Liver (tissue), 9 donors: ENCODE results near the gene SLC16A5. TPM values are rescaled to one million over a fixed set of nuclear protein-coding genes. Genes with fewer than 3 reads are reported as not detected.

Source experiments
- DNase-seq: peaks from one replicate; pipeline ENCODE4 v3.0.0-alpha.2; 2017; ENCODE audit warnings: low spot score
- H3K27ac ChIP-seq, 2 donors: one replicate each; pipeline ENCODE4 v1.7.0; 2013; ENCODE audit warnings: inconsistent platforms in 2 of 2, low read length in 2 of 2, control low read depth in 1 of 2, low read depth in 1 of 2, mild to moderate bottlenecking in 1 of 2
- H3K27me3 ChIP-seq, 4 donors: one replicate each; pipeline versions ENCODE4 v1.6.1 to v1.7.0; 2013; ENCODE audit warnings: low read length in 3 of 4, inconsistent platforms in 1 of 4, mild to moderate bottlenecking in 1 of 4, moderate library complexity in 1 of 4; ENCODE audit not compliant: control insufficient read depth in 4 of 4, insufficient read depth in 4 of 4
- H3K36me3 ChIP-seq, 4 donors: one replicate each; pipeline versions ENCODE4 v1.6.1 to v1.7.0; 2013; ENCODE audit warnings: low read length in 3 of 4, mild to moderate bottlenecking in 3 of 4, low read depth in 1 of 4, moderate library complexity in 1 of 4; ENCODE audit not compliant: control insufficient read depth in 4 of 4, insufficient read depth in 3 of 4
- H3K4me1 ChIP-seq, 4 donors: one replicate each; pipeline versions ENCODE4 v1.6.1 to v1.7.0; 2013; ENCODE audit warnings: low read length in 3 of 4, mild to moderate bottlenecking in 3 of 4, moderate library complexity in 1 of 4; ENCODE audit not compliant: control insufficient read depth in 4 of 4, insufficient read depth in 4 of 4
- H3K4me3 ChIP-seq, 3 donors: one replicate each; pipeline versions ENCODE4 v1.6.1 to v1.7.0; 2013; ENCODE audit warnings: low read length in 3 of 3, control low read depth in 1 of 3, low read depth in 1 of 3, mild to moderate bottlenecking in 1 of 3
- H3K9ac ChIP-seq, 2 donors: one replicate each; pipeline ENCODE4 v1.7.0; 2013; ENCODE audit warnings: low read length in 2 of 2, mild to moderate bottlenecking in 2 of 2, moderate library complexity in 2 of 2, control low read depth in 1 of 2, low read depth in 1 of 2
- H3K9me3 ChIP-seq, 4 donors: one replicate each; pipeline versions ENCODE4 v1.6.1 to v1.7.0; 2013; ENCODE audit warnings: low read length in 3 of 4; ENCODE audit not compliant: control insufficient read depth in 4 of 4
- FOXA1 ChIP-seq: IDR thresholded peaks from 2 replicates; pipeline ENCODE4 v1.6.1; 2016; ENCODE audit warnings: antibody characterized with exemption
- FOXA2 ChIP-seq: IDR thresholded peaks from 2 replicates; pipeline ENCODE4 v1.6.1; 2016; ENCODE audit warnings: antibody characterized with exemption
- GABPA ChIP-seq, 2 donors: IDR thresholded peaks in 1 of 2; conservative IDR thresholded peaks in 1 of 2; 2 replicates each; pipeline ENCODE4 v1.6.1; 2016; ENCODE audit warnings: antibody characterized with exemption in 2 of 2, mild to moderate bottlenecking in 1 of 2, moderate library complexity in 1 of 2
- HNF4A ChIP-seq, 2 donors: conservative IDR thresholded peaks; 2 replicates each; pipeline ENCODE4 v1.6.1; 2016; ENCODE audit warnings: antibody characterized with exemption in 2 of 2, mild to moderate bottlenecking in 2 of 2
- HNF4G ChIP-seq: IDR thresholded peaks from 2 replicates; pipeline ENCODE4 v1.6.1; 2016; ENCODE audit warnings: antibody characterized with exemption
- JUND ChIP-seq, 2 donors: IDR thresholded peaks; 2 replicates each; pipeline ENCODE4 v1.6.1; 2016; ENCODE audit warnings: antibody characterized with exemption in 2 of 2
- NR2F2 ChIP-seq: IDR thresholded peaks from 2 replicates; pipeline ENCODE4 v1.6.1; 2016; ENCODE audit warnings: antibody characterized with exemption
- RAD21 ChIP-seq, 2 donors: IDR thresholded peaks; 2 replicates each; pipeline ENCODE4 v1.6.1; 2016; ENCODE audit warnings: antibody characterized with exemption in 2 of 2, mild to moderate bottlenecking in 2 of 2
- RXRA ChIP-seq, 2 donors: IDR thresholded peaks; 2 replicates each; pipeline ENCODE4 v1.6.1; 2017 to 2018; ENCODE audit warnings: antibody characterized with exemption in 2 of 2, mild to moderate bottlenecking in 1 of 2
- SP1 ChIP-seq: IDR thresholded peaks from 2 replicates; pipeline ENCODE4 v1.6.1; 2018; ENCODE audit warnings: antibody characterized with exemption, mild to moderate bottlenecking
- TAF1 ChIP-seq: conservative IDR thresholded peaks from 2 replicates; pipeline ENCODE4 v1.6.1; 2016; ENCODE audit warnings: antibody characterized with exemption, mild to moderate bottlenecking
- YY1 ChIP-seq: IDR thresholded peaks from 2 replicates; pipeline ENCODE4 v1.6.1; 2016; ENCODE audit warnings: antibody characterized with exemption, mild to moderate bottlenecking
- ZBTB33 ChIP-seq: IDR thresholded peaks from 2 replicates; pipeline ENCODE4 v1.6.1; 2016; ENCODE audit warnings: antibody characterized with exemption
- WGBS: extraction: QIAGEN DNeasy Blood & Tissue Kit; methylation state at CpG from one replicate; pipeline ENCODE4 v1.1.7; 2013; 5-methylcytosine and 5-hydroxymethylcytosine counted together
- polyA plus RNA-seq, 2 donors: library from polyadenylated mRNA; stranded (reverse) in 1 of 2; unstranded in 1 of 2; fragments of 200-250 nt in 1 of 2; fragments of >200 nt in 1 of 2; fragmentation: Nextera tagmentation in 1 of 2; extraction: Ambion mirVana in 1 of 2; gene quantifications; one replicate each; pipeline versions ENCODE4 v1.2.1 to v1.2.3, GENCODE V29; 2013 to 2015
- total RNA-seq, 2 donors: library from RNA; depleted of rRNA; stranded (reverse); fragments of >200 nt; gene quantifications; one replicate each; pipeline ENCODE4 v1.2.3, GENCODE V29; 2014
- TF ChIP-seq, protein P1 (sequence below): IDR thresholded peaks from 2 replicates; pipeline ENCODE4 v1.6.1; 2016; ENCODE audit warnings: antibody characterized with exemption
- TF ChIP-seq, protein P2 (sequence below): fragments of 150-350 bp; IDR thresholded peaks from 2 replicates; pipeline ENCODE4 v1.5.1; 2017; ENCODE audit warnings: improper control_type of control experiment, low read depth, low read length; ENCODE audit not compliant: missing input control
- TF ChIP-seq, protein P3 (sequence below): IDR thresholded peaks from 2 replicates; pipeline ENCODE4 v1.6.1; 2016; ENCODE audit warnings: antibody characterized with exemption
- TF ChIP-seq, protein P4 (sequence below): IDR thresholded peaks from 2 replicates; pipeline ENCODE4 v1.6.1; 2016; ENCODE audit warnings: antibody characterized with exemption, mild to moderate bottlenecking
- donor health status: healthy.
- donor health status: healthy.
- donor health status: healthy.
- donor health status: healthy.
- donor health status: healthy.

Gene SLC16A5
- total and polyA plus RNA-seq, 4 donors: 1.0 to 4.5 (median 2.6) TPM

GRCh38 chr17:75086496-75087181, 1.1 kb upstream of the SLC16A5 start:
- Histone ChIP-seq H3K9me3 (no peaks in the 10 kb centered on the region), H3K9ac (no peak overlapping the region), H3K27ac (peak overlapping the region; percentile 30 to 65), H3K36me3 (no peaks in the 10 kb centered on the region), H3K4me1 (peaks cover 29 to 53% (median 38%) of the 10 kb centered on the region in 4 donors), H3K27me3 (no peaks in the 10 kb centered on the region), H3K4me3 (no peak overlapping the region)
- no peak for DNase-seq
- TF ChIP-seq NR2F2 (peak; percentile 63), RXRA (IDR thresholded peaks at IDR 0.05) (peak; percentile 84 to 88), TAF1 (no peak), HNF4G (peak; percentile 36), GABPA (IDR thresholded peaks at IDR 0.05 in 1 of 2, conservative IDR thresholded peaks at IDR 0.05 in 1 of 2) (no peak), JUND (IDR thresholded peaks at IDR 0.05) (peak; percentile 12 to 54), YY1 (peak; percentile 53), HNF4A (conservative IDR thresholded peaks at IDR 0.05) (peak; percentile 77 to 85), RAD21 (IDR thresholded peaks at IDR 0.05) (peak in 1 of 2 donors; percentile 9), FOXA2 (no peak), SP1 (peak; percentile 74), ZBTB33 (no peak)
- TF ChIP-seq, protein P1, sequence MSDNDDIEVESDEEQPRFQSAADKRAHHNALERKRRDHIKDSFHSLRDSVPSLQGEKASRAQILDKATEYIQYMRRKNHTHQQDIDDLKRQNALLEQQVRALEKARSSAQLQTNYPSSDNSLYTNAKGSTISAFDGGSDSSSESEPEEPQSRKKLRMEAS: peak; percentile 59
- TF ChIP-seq, protein P2, sequence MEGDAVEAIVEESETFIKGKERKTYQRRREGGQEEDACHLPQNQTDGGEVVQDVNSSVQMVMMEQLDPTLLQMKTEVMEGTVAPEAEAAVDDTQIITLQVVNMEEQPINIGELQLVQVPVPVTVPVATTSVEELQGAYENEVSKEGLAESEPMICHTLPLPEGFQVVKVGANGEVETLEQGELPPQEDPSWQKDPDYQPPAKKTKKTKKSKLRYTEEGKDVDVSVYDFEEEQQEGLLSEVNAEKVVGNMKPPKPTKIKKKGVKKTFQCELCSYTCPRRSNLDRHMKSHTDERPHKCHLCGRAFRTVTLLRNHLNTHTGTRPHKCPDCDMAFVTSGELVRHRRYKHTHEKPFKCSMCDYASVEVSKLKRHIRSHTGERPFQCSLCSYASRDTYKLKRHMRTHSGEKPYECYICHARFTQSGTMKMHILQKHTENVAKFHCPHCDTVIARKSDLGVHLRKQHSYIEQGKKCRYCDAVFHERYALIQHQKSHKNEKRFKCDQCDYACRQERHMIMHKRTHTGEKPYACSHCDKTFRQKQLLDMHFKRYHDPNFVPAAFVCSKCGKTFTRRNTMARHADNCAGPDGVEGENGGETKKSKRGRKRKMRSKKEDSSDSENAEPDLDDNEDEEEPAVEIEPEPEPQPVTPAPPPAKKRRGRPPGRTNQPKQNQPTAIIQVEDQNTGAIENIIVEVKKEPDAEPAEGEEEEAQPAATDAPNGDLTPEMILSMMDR: no peak
- TF ChIP-seq, protein P3, sequence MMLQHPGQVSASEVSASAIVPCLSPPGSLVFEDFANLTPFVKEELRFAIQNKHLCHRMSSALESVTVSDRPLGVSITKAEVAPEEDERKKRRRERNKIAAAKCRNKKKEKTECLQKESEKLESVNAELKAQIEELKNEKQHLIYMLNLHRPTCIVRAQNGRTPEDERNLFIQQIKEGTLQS: no peak
- 44% methylated on average over 15 of the region's 15 CpGs for WGBS

DNA sequence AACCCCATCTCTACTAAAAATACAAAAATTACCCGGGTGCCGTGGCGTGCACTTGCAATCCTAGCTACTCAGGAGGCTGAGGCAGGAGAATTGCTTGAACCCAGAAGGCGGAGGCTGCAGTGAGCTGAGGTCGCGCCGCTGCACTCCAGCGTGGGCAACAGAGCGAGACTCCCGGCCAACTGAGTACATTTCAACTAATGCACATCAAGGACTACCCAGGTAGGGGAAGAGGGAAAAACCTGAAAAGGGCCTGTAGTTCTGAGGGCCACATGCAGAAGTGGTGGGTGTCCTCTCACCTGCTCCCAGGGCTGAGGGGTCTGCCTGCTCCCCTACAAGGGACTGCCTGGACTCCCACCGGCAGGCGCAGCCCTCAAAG, 584 bp upstream of the SLC16A5 start:
- WGBS: 68% methylated on average over 12 of the region's 12 CpGs
- no peak for DNase-seq
- H3K27ac ChIP-seq: peak overlapping the region; percentile 30 to 65

More for the DNA sequence above, 584 bp upstream of the SLC16A5 start:
- Histone ChIP-seq H3K9me3 (no peaks in the 10 kb centered on the region), H3K4me3 (peak overlapping the region in 1 of 3 donors; percentile 37), H3K27me3 (no peaks in the 10 kb centered on the region), H3K36me3 (no peaks in the 10 kb centered on the region), H3K9ac (no peak overlapping the region), H3K4me1 (peaks cover 31 to 58% (median 42%) of the 10 kb centered on the region in 4 donors)
- TF ChIP-seq, protein P2: no peak
- TF ChIP-seq, protein P4, sequence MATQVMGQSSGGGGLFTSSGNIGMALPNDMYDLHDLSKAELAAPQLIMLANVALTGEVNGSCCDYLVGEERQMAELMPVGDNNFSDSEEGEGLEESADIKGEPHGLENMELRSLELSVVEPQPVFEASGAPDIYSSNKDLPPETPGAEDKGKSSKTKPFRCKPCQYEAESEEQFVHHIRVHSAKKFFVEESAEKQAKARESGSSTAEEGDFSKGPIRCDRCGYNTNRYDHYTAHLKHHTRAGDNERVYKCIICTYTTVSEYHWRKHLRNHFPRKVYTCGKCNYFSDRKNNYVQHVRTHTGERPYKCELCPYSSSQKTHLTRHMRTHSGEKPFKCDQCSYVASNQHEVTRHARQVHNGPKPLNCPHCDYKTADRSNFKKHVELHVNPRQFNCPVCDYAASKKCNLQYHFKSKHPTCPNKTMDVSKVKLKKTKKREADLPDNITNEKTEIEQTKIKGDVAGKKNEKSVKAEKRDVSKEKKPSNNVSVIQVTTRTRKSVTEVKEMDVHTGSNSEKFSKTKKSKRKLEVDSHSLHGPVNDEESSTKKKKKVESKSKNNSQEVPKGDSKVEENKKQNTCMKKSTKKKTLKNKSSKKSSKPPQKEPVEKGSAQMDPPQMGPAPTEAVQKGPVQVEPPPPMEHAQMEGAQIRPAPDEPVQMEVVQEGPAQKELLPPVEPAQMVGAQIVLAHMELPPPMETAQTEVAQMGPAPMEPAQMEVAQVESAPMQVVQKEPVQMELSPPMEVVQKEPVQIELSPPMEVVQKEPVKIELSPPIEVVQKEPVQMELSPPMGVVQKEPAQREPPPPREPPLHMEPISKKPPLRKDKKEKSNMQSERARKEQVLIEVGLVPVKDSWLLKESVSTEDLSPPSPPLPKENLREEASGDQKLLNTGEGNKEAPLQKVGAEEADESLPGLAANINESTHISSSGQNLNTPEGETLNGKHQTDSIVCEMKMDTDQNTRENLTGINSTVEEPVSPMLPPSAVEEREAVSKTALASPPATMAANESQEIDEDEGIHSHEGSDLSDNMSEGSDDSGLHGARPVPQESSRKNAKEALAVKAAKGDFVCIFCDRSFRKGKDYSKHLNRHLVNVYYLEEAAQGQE: no peak
- TF ChIP-seq HNF4A (conservative IDR thresholded peaks at IDR 0.05) (no peak), FOXA1 (no peak), TAF1 (no peak)
